22Rv1 (cell line): ENCODE measurements around the gene SUPT4H1.

Experiments
- CTCF ChIP-seq: fragments of 450-650 bp; IDR thresholded peaks from 2 replicates; pipeline ENCODE4 v1.5.1; 2017; ENCODE audit warnings: mild to moderate bottlenecking
- ZFX ChIP-seq: fragments of 450-650 bp; IDR thresholded peaks from 2 replicates; pipeline ENCODE4 v1.6.1; 2017; ENCODE audit warnings: antibody characterized with exemption, borderline replicate concordance

- TF ChIP-seq CTCF (no peak), ZFX (no peak)
Measured at GRCh38 chr17:58371300-58371950, 19.4 kb upstream of the SUPT4H1 start.
